ENCODE measurements around the gene C12orf57. TPM values are rescaled to one million over a fixed set of nuclear protein-coding genes. Genes with fewer than 3 reads are reported as not detected.

C12orf57 gene
- total and polyA plus RNA-seq, 2 experiments from 2014 or later: 247 to 264 TPM

GRCh38 chr12:6935371-6936193 lies 8.2 kb upstream of the C12orf57 start:
- Histone ChIP-seq H3K36me3 (ENCODE audit: low read depth) (peaks cover 18% of the 10 kb centered on the region; the same call in 1 of the 2 replicates), H3K4me2 (ENCODE audit: unreplicated experiment) (no peak overlapping the region), H3K27ac (peak overlapping the region; percentile 35), H3K4me1 (ENCODE audit: insufficient read depth) (peaks cover 19% of the 10 kb centered on the region), H4K20me1 (ENCODE audit: insufficient read depth) (peaks cover 14% of the 10 kb centered on the region; the same call in 1 of the 2 replicates), H3K27me3 (replicated peaks; ENCODE audit: insufficient read depth) (no peaks in the 10 kb centered on the region), H3K9me3 (ENCODE audit: low read depth) (no peaks in the 10 kb centered on the region), H3K9me2 (ENCODE audit: insufficient read depth) (no peaks in the 10 kb centered on the region), H3F3A (ENCODE audit: insufficient read depth) (peaks cover 62% of the 10 kb centered on the region), H3K4me3 (no peak overlapping the region), H3K79me2 (ENCODE audit: insufficient read depth) (peaks cover 62% of the 10 kb centered on the region), H3K9ac (peak overlapping the region; percentile 30; the same call in 1 of the 2 replicates), H2AFZ (no peak overlapping the region)
- in situ Hi-C loops (cut with MboI): no loop called here
- peak; percentile 55 for DNase-seq
- WGBS, 2 experiments (ENCODE audit: low coverage in 1 of 2, low lambda C conversion rate in 2 of 2, missing lambda C conversion rate in 2 of 2): 34 to 52% methylated on average over 8 to 14 of the region's 14 CpGs
- TF ChIP-seq EZH2phosphoT487 (IDR thresholded peaks at IDR 0.05; ENCODE audit: insufficient read depth, low read depth) (no peak), EZH2 (IDR thresholded peaks at IDR 0.05; ENCODE audit: insufficient read depth, poor library complexity, severe bottlenecking) (no peak)

GRCh38 chr12:6936194-6936635 lies 7.6 kb upstream of the C12orf57 start:
- H3K27me3 ChIP-seq (replicated peaks; ENCODE audit: insufficient read depth): no peaks in the 10 kb centered on the region
- H3F3A ChIP-seq (ENCODE audit: insufficient read depth): peaks cover 64% of the 10 kb centered on the region
- in situ Hi-C loops (cut with MboI): no loop called here
- no peaks in the 10 kb centered on the region for H3K9me2 ChIP-seq (ENCODE audit: insufficient read depth)
- WGBS, 2 experiments (ENCODE audit: low coverage in 1 of 2, low lambda C conversion rate in 2 of 2, missing lambda C conversion rate in 2 of 2): 93 to 99% methylated on average over 3 of the region's 3 CpGs
- H3K4me3 ChIP-seq: no peak overlapping the region
- H3K27ac ChIP-seq: no peak overlapping the region
- H3K9ac ChIP-seq: peak overlapping the region; percentile 91; the same call in 1 of the 2 replicates
- TF ChIP-seq EZH2phosphoT487 (IDR thresholded peaks at IDR 0.05; ENCODE audit: insufficient read depth, low read depth) (no peak), EZH2 (IDR thresholded peaks at IDR 0.05; ENCODE audit: insufficient read depth, poor library complexity, severe bottlenecking) (no peak)
- H4K20me1 ChIP-seq (ENCODE audit: insufficient read depth): peaks cover 9% of the 10 kb centered on the region; the same call in 1 of the 2 replicates
- H3K79me2 ChIP-seq (ENCODE audit: insufficient read depth): peaks cover 55% of the 10 kb centered on the region
- no peak overlapping the region for H2AFZ ChIP-seq
- H3K4me1 ChIP-seq (ENCODE audit: insufficient read depth): peaks cover 15% of the 10 kb centered on the region; the same call in 1 of the 2 replicates
- no peak for DNase-seq
- H3K4me2 ChIP-seq (ENCODE audit: unreplicated experiment): no peak overlapping the region
- peaks cover 18% of the 10 kb centered on the region; the same call in 1 of the 2 replicates for H3K36me3 ChIP-seq (ENCODE audit: low read depth)
- no peaks in the 10 kb centered on the region for H3K9me3 ChIP-seq (ENCODE audit: low read depth)

- 31 to 45% methylated on average over 12 to 36 of the region's 36 CpGs for WGBS, 2 experiments (ENCODE audit: low coverage in 1 of 2, low lambda C conversion rate in 2 of 2, missing lambda C conversion rate in 2 of 2)
- H3F3A ChIP-seq (ENCODE audit: insufficient read depth): peaks cover 67% of the 10 kb centered on the region
- H3K9me2 ChIP-seq (ENCODE audit: insufficient read depth): no peaks in the 10 kb centered on the region
- H3K36me3 ChIP-seq (ENCODE audit: low read depth): peaks cover 18% of the 10 kb centered on the region; the same call in 1 of the 2 replicates
- peaks cover 7% of the 10 kb centered on the region; the same call in 1 of the 2 replicates for H4K20me1 ChIP-seq (ENCODE audit: insufficient read depth)
- H3K4me3 ChIP-seq: peak overlapping the region; percentile 79
- H3K9me3 ChIP-seq (ENCODE audit: low read depth): no peaks in the 10 kb centered on the region
- H2AFZ ChIP-seq: no peak overlapping the region
- TF ChIP-seq EZH2phosphoT487 (IDR thresholded peaks at IDR 0.05; ENCODE audit: insufficient read depth, low read depth): no peak
- no peak for TF ChIP-seq EZH2 (IDR thresholded peaks at IDR 0.05; ENCODE audit: insufficient read depth, poor library complexity, severe bottlenecking)
- no peak for DNase-seq
- H3K4me1 ChIP-seq (ENCODE audit: insufficient read depth): peaks cover 15% of the 10 kb centered on the region; the same call in 1 of the 2 replicates
- H3K27ac ChIP-seq: peak overlapping the region; percentile 62
- H3K27me3 ChIP-seq (replicated peaks; ENCODE audit: insufficient read depth): no peaks in the 10 kb centered on the region
- H3K4me2 ChIP-seq (ENCODE audit: unreplicated experiment): peak overlapping the region; percentile 92
- peaks cover 49% of the 10 kb centered on the region for H3K79me2 ChIP-seq (ENCODE audit: insufficient read depth)
- peak overlapping the region; percentile 91 for H3K9ac ChIP-seq
- in situ Hi-C loops (cut with MboI): no loop called here
Measured at GRCh38 chr12:6936636-6937480, 7.0 kb upstream of the C12orf57 start.
